ENCODE data around the gene PPM1E.
"Not testable (repeated sequence)": the region's sequence is repeated elsewhere in the genome, so short reads cannot be mapped to it uniquely, and the experiment has no call there.

DNA sequence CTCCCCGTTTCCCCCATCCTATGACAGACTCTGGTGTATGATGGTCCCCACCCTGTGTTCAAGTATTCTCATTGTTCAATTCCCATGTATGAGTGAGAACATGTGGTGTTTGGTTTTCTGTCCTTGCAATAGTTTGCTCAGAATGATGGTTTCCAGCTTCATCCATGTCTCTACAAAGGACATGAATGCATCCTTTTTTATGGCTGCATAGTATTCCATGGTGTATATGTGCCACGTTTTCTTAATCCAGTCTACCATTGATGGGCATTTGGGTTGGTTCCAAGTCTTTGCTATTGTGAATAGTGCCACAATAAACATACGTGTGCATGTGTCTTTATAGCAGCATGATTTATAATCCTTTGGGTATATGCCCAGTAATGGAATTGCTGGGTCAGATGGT lies 90.8 kb downstream of the PPM1E start:
- TF ChIP-seq POLR2A (IDR thresholded peaks at IDR 0.05) = not testable (repeated sequence)
- TF ChIP-seq, protein P1, sequence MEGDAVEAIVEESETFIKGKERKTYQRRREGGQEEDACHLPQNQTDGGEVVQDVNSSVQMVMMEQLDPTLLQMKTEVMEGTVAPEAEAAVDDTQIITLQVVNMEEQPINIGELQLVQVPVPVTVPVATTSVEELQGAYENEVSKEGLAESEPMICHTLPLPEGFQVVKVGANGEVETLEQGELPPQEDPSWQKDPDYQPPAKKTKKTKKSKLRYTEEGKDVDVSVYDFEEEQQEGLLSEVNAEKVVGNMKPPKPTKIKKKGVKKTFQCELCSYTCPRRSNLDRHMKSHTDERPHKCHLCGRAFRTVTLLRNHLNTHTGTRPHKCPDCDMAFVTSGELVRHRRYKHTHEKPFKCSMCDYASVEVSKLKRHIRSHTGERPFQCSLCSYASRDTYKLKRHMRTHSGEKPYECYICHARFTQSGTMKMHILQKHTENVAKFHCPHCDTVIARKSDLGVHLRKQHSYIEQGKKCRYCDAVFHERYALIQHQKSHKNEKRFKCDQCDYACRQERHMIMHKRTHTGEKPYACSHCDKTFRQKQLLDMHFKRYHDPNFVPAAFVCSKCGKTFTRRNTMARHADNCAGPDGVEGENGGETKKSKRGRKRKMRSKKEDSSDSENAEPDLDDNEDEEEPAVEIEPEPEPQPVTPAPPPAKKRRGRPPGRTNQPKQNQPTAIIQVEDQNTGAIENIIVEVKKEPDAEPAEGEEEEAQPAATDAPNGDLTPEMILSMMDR (IDR thresholded peaks at IDR 0.05) = not testable (repeated sequence)

Measured in breast epithelium (tissue), 3 donors.